Measurements from ENCODE around the gene GNG11. TPM values are rescaled to one million over a fixed set of nuclear protein-coding genes. Genes with fewer than 3 reads are reported as not detected.

GNG11 gene
- total RNA-seq, result 18.7 and 53.7 TPM in 2 replicates

DNA sequence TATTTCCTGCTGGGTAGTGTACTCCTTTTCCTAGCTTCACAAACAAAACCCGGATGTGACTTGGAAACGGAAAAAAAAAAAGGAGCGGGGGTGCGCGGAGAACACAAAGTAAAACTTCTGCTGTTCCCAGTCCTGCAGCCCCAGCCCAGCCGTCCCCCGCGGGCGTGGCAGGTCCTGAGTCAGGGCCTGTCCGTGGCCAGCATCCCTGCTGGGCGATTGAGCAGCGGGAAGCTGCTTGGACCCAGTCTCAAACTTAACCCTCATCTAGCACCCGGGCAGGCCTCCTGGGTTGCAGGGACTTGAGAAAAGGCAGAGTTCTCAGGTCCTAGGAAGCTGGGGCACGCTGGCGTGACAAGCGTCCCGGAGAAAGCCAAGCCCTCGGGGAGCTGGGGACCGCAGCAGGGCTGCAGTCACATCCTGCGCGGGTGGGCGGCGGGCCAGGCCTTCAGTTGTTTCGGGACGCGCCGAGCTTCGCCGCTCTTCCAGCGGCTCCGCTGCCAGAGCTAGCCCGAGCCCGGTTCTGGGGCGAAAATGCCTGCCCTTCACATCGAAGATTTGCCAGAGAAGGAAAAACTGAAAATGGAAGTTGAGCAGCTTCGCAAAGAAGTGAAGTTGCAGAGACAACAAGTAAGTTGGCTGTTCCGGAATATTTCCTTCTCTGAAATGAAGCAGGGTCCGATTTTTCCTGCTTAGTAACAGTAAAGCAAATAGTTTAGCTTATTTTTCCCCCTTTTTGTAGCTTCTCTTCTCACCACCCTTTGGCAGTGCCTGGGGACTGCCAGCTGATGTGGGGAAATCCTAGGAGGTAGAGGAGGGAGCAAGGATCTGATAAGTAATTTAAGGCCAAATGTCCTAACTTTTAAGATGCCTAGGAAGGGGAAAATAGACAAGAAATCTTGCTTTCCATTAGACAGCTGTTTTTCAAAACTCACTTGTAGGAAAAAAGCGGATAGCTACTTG lies at the start of gene GNG11:
Gene GNG11 (plus strand): TSS at position 129 of the 960 bp plus-strand sequence. CDS start 403 bp downstream, at position 532.

DNA sequence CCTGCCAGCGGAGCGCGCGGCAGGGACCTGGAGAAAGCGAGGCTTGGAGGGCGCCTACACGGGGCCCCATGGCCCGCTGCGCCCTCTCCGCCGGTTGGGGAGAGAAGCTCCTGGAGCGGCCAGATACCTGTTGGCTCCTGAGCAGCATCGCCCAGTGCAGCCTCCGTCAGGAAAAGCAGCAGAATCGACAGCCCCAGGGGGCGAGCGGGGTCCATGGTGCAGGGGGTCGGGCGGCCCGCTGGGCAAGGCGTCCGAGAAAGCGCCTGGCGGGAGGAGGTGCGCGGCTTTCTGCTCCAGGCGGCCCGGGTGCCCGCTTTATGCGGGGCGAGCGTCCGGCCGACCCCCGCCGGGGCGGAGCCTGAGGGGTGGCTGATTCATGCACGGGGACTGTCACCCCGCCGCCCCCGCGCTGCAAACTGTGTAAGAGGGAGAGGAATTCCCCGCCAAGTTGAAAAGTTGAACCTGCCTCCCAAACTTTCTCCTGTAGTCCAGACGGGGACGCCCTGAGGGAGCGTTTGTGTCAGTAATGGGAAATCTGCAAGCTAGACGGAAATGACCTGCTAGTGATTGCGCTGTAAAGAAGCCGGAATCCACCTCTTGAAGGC lies 31.0 kb upstream of the GNG11 start, which contains the start of gene TFPI2:
Gene TFPI2 (minus strand): TSS at position 290 of the 605 bp plus-strand sequence. CDS start 75 bp downstream, at position 215.

DNA sequence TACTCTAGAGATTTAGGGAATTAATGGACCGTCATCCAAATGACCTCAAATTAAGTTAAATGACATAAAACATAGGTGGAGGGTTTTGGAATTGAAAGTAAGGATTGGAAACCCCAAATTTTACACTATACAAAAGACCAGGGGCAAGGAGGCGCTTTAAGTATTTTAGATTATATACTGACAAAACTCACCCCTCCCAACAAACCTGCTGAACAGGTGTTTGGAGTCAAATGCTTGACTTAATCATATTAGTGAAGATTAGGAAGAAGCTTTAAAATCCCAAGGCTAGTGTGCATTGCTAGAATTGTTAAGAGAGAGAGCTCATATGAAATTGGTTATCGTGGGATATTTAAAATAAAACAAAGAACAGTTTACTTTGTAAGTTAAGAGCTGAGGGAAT lies 15.3 kb upstream of the GNG11 start, which contains the start of gene GNGT1:
Gene GNGT1 (plus strand): TSS at position 301 of the 400 bp plus-strand sequence. CDS start 180 bp downstream, outside the sequence.

Other genes with a start within 250 kb of the GNG11 start
- 6.6 and 14.5 TPM in 2 replicates for gene TFPI2, start 31.0 kb upstream of the GNG11 start, total RNA-seq
- not detected in 2 replicates for gene GNGT1, start 15.2 kb upstream of the GNG11 start, total RNA-seq
- gene BET1, start 82.6 kb downstream of the GNG11 start, total RNA-seq, result 29.4 and 38.8 TPM in 2 replicates